ENCODE data around the gene OR51D1. TPM values are rescaled to one million over a fixed set of nuclear protein-coding genes. Genes with fewer than 3 reads are reported as not detected.

The OR51D1 gene
- total RNA-seq, 1 donor from 2014 or later = not detected

DNA sequence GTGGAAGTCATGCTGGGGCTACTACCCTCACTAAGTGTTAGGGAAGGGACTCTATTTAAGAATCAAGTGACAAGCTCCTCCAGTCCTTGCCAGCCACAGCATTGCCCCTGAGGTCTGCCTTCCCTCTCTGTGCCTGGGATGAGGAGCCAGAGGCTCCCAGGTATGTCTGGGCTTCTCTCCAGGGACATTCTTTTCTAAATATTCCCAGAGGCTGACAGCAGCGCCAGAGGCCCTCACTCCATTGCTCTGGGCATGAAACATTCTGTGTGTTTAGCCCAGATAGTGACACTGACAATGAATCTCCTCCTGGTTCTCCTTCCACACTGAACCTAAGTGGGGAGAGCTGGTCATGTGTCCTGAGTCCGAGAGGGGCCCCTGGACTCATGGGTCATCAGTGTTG, 8.7 kb downstream of the OR51D1 start:
- H3K4me1 ChIP-seq = peaks cover 82% of the 10 kb centered on the region
- intact Hi-C loops (cut with micrococcal nuclease) = loop anchor here (10.0 kb wide), 1 partner anchor 49 kb away; the partner anchor contains the start of gene OR51E2
- H3K4me3 ChIP-seq = peak overlapping the region; percentile 62
- H3K27me3 ChIP-seq (ENCODE audit: low read depth) = no peaks in the 10 kb centered on the region
- peak; percentile 52 for DNase-seq
- TF ChIP-seq, protein P1, sequence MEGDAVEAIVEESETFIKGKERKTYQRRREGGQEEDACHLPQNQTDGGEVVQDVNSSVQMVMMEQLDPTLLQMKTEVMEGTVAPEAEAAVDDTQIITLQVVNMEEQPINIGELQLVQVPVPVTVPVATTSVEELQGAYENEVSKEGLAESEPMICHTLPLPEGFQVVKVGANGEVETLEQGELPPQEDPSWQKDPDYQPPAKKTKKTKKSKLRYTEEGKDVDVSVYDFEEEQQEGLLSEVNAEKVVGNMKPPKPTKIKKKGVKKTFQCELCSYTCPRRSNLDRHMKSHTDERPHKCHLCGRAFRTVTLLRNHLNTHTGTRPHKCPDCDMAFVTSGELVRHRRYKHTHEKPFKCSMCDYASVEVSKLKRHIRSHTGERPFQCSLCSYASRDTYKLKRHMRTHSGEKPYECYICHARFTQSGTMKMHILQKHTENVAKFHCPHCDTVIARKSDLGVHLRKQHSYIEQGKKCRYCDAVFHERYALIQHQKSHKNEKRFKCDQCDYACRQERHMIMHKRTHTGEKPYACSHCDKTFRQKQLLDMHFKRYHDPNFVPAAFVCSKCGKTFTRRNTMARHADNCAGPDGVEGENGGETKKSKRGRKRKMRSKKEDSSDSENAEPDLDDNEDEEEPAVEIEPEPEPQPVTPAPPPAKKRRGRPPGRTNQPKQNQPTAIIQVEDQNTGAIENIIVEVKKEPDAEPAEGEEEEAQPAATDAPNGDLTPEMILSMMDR (IDR thresholded peaks at IDR 0.05; ENCODE audit: borderline replicate concordance) = no peak
- H3K27ac ChIP-seq (replicated peaks) = peak overlapping the region; percentile 89
- H3K36me3 ChIP-seq = no peaks in the 10 kb centered on the region
- no peaks in the 10 kb centered on the region for H3K9me3 ChIP-seq (replicated peaks)

DNA sequence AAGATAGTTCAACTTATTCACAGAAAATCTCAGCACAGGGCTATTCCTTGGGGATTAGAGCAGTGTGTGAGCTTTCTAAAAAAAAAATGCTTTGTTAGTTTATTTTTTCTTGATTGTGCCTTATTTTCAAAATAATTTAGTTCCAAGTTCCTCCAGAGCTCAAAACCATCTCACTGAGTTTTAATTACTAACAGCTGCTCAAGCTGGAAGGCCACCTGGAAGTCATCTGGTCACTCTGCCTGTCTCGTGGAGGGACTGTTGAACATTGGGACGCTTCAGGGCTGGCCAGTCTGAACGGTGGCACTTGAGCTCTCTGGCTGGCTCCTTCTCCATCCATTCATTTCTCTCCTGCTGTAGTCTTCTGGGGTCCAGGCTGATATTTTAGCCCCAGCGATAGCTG, 10.5 kb downstream of the OR51D1 start:
- no peaks in the 10 kb centered on the region for H3K27me3 ChIP-seq (ENCODE audit: low read depth)
- no peaks in the 10 kb centered on the region for H3K9me3 ChIP-seq (replicated peaks)
- no peaks in the 10 kb centered on the region for H3K36me3 ChIP-seq
- H3K27ac ChIP-seq (replicated peaks) = peak overlapping the region; percentile 89
- intact Hi-C loops (cut with micrococcal nuclease) = loop anchor here (10.0 kb wide), 1 partner anchor 47 kb away; the partner anchor contains the start of gene OR51E2
- TF ChIP-seq, protein P1 (IDR thresholded peaks at IDR 0.05; ENCODE audit: borderline replicate concordance) = no peak
- H3K4me1 ChIP-seq = peaks cover 68% of the 10 kb centered on the region
- DNase-seq = no peak
- H3K4me3 ChIP-seq = peak overlapping the region; percentile 62

DNA sequence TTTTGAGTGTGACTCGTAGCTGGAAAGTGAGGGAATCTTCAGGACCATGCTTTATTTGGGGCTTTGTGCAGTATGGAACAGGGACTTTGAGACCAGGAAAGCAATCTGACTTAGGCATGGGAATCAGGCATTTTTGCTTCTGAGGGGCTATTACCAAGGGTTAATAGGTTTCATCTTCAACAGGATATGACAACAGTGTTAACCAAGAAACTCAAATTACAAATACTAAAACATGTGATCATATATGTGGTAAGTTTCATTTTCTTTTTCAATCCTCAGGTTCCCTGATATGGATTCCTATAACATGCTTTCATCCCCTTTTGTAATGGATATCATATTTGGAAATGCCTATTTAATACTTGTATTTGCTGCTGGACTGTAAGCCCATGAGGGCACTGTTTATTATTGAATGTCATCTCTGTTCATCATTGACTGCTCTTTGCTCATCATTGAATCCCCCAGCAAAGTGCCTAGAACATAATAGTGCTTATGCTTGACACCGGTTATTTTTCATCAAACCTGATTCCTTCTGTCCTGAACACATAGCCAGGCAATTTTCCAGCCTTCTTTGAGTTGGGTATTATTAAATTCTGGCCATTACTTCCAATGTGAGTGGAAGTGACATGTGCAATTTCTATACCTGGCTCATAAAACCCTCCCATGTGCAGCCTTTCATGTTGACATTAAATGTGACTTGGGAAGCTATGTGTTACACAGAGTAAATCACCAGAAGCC, 17.5 kb downstream of the OR51D1 start:
- H3K4me3 ChIP-seq = no peak overlapping the region
- no peaks in the 10 kb centered on the region for H3K9me3 ChIP-seq (replicated peaks)
- H3K27me3 ChIP-seq (ENCODE audit: low read depth) = no peaks in the 10 kb centered on the region
- no peaks in the 10 kb centered on the region for H3K36me3 ChIP-seq
- DNase-seq = no peak
- no peak overlapping the region for H3K27ac ChIP-seq (replicated peaks)
- intact Hi-C loops (cut with micrococcal nuclease) = no loop called here
- TF ChIP-seq, protein P1 (IDR thresholded peaks at IDR 0.05; ENCODE audit: borderline replicate concordance) = no peak
- peaks cover 12% of the 10 kb centered on the region for H3K4me1 ChIP-seq

DNA sequence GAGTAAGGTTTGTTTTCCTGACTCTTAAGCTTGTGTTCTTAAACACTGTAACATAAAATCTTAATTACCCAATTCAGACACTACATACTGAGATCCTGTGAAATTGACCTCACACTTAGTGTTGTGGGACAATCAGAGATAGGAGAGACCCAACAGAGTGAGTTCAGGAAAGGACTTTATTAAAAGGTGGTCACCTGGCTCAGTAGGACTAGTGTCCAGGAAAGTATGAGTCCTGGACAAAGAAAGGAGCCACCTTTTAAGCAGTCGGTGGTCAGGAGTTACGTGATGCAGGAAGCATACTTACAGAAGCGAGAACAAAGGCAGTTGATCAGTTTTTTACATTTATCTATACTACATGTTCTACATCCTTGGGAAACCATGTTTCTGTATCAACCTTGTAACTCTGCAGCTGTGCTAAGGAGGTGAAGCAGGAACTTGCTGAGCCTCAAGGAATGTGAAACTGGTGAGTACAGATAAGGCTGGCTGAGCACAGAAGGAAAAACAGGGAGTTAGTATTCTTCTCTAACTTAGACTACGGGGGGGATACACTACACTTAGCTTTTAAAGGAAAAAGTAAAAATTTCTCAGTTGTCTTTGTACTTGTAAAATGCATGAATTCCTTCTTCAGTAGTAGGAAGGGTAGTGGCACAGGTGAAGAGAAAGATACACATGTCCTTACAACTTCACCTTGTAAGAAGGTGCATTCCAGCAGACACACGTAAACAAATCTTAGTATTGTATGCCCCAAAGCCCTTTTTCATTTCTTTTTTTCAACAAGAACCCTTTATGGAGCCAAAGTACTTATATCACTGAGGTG, 21.6 kb downstream of the OR51D1 start:
- no peaks in the 10 kb centered on the region for H3K27me3 ChIP-seq (ENCODE audit: low read depth)
- intact Hi-C loops (cut with micrococcal nuclease) = no loop called here
- H3K4me1 ChIP-seq = peaks cover 5% of the 10 kb centered on the region
- H3K4me3 ChIP-seq = no peak overlapping the region
- no peaks in the 10 kb centered on the region for H3K36me3 ChIP-seq
- no peak overlapping the region for H3K27ac ChIP-seq (replicated peaks)
- DNase-seq = no peak
- TF ChIP-seq, protein P1 (IDR thresholded peaks at IDR 0.05; ENCODE audit: borderline replicate concordance) = no peak
- no peaks in the 10 kb centered on the region for H3K9me3 ChIP-seq (replicated peaks)

DNA sequence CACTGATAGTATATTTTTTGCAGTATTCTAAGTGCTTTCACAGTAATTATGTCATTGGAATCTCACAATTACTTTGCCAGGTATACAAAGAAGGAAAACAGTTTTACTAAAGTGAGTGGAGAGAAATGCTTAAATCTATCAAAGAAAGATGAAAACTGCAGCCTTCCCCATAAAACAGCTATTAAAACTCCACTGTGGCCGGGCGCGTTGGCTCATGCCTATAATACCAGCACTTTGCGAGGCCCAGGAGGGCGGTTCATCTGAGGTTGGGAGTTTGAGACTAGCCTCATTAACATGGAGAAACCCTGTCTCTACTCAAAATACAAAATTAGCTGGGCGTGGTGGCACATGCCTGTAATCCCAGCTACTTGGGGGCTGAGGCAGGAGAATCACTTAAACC, 25.6 kb downstream of the OR51D1 start:
- TF ChIP-seq, protein P1 (IDR thresholded peaks at IDR 0.05; ENCODE audit: borderline replicate concordance) = no peak
- Histone ChIP-seq H3K4me1 (peaks cover 3% of the 10 kb centered on the region), H3K4me3 (no peak overlapping the region), H3K36me3 (no peaks in the 10 kb centered on the region), H3K9me3 (replicated peaks) (no peaks in the 10 kb centered on the region), H3K27ac (replicated peaks) (no peak overlapping the region), H3K27me3 (ENCODE audit: low read depth) (no peaks in the 10 kb centered on the region)
- no peak for DNase-seq
- intact Hi-C loops (cut with micrococcal nuclease) = no loop called here
